H1 (cell line): ENCODE results near the gene HELQ. TPM values are rescaled to one million over a fixed set of nuclear protein-coding genes. Genes with fewer than 3 reads are reported as not detected.

Experiments used
- BACH1 ChIP-seq: IDR thresholded peaks from 2 replicates; pipeline ENCODE4 v1.6.1; 2012; ENCODE audit warnings: low read length, improper control_type of control experiment
- CBX5 ChIP-seq: fragments of 300-800, 300-1000 bp; sonication (generic); IDR thresholded peaks from 2 replicates; pipeline ENCODE4 v1.7.1; 2016; ENCODE audit warnings: antibody characterized with exemption, low read length, low read depth
- CHD7 ChIP-seq: fragments of 300-600 bp; sonication (generic); IDR thresholded peaks from 2 replicates; pipeline ENCODE4 v1.7.1; 2012; ENCODE audit warnings: low read length, moderate library complexity, mild to moderate bottlenecking, inconsistent platforms; ENCODE audit not compliant: insufficient replicate concordance
- EGR1 ChIP-seq: IDR thresholded peaks from 2 replicates; pipeline ENCODE4 v1.6.1; 2011; ENCODE audit warnings: low read depth, low read length, borderline replicate concordance
- EZH2 ChIP-seq: fragments of 200-600 bp; sonication (generic); IDR thresholded peaks from 2 replicates; pipeline ENCODE4 v1.7.1; 2012; ENCODE audit warnings: low read depth, mild to moderate bottlenecking, moderate library complexity, low read length, inconsistent platforms; ENCODE audit not compliant: severe bottlenecking
- KDM4A ChIP-seq: IDR thresholded peaks from one replicate; pipeline ENCODE4 v1.7.1; 2012; ENCODE audit warnings: low read depth, mild to moderate bottlenecking, moderate library complexity, low read length, inconsistent platforms; ENCODE audit not compliant: severe bottlenecking
- MAFK ChIP-seq: IDR thresholded peaks from 2 replicates; pipeline ENCODE4 v1.6.1; 2012; ENCODE audit warnings: low read depth, mild to moderate bottlenecking, improper control_type of control experiment, low read length
- POU5F1 ChIP-seq: IDR thresholded peaks from 2 replicates; pipeline ENCODE4 v1.6.1; 2011; ENCODE audit warnings: low read depth, mild to moderate bottlenecking, low read length, moderate library complexity
- RXRA ChIP-seq: IDR thresholded peaks from 2 replicates; pipeline ENCODE4 v1.6.1; 2011; ENCODE audit warnings: low read depth, mild to moderate bottlenecking, low read length, moderate library complexity; ENCODE audit not compliant: insufficient read depth
- SP2 ChIP-seq: IDR thresholded peaks from 2 replicates; pipeline ENCODE4 v1.6.1; 2012; ENCODE audit warnings: mild to moderate bottlenecking, low read length, inconsistent platforms
- SUZ12 ChIP-seq: fragments of 200-600 bp; sonication (generic); IDR thresholded peaks from 2 replicates; pipeline ENCODE4 v1.6.1; 2012; ENCODE audit warnings: mild to moderate bottlenecking, inconsistent platforms, low read length, moderate library complexity, mixed read lengths
- TBP ChIP-seq: IDR thresholded peaks from 2 replicates; pipeline ENCODE4 v1.6.1; 2011; ENCODE audit warnings: low read depth, low read length, improper control_type of control experiment
- polyA plus RNA-seq, 7 experiments: library from polyadenylated mRNA; depleted of rRNA in 3 of 7; stranded (reverse) in 5 of 7; unstranded in 2 of 7; fragments of >200 nt in 5 of 7; fragments of 200-250 nt in 2 of 7; gene quantifications; 1 replicate in 5 of 7; 2 replicates in 1 of 7; 4 replicates in 1 of 7; pipeline versions ENCODE4 v1.2.1 to v1.2.3, GENCODE V29; 2011 to 2013; ENCODE audit warnings: missing spikeins in 2 of 7, mixed read lengths in 2 of 7
- total RNA-seq: library from RNA; stranded (reverse); fragmentation: NEBNext Ultra II Directional; extraction: Animal tissue kit (Norgen Biotek cat#: 25700); gene quantifications from 2 replicates; pipeline ENCODE4 v1.2.1, GENCODE V29; 2021

HELQ gene
- total and polyA plus RNA-seq, 2 of the 8 experiments (the other 6 are each of a cell fraction or from before 2014, with no cell fraction given) = 4.7 to 9.0 TPM

- no peak for TF ChIP-seq CHD7
- TF ChIP-seq TBP = no peak
- TF ChIP-seq EZH2 = no peak
- no peak for TF ChIP-seq BACH1
- no peak for TF ChIP-seq SP2
- no peak for TF ChIP-seq CBX5
- no peak for TF ChIP-seq POU5F1
- no peak for TF ChIP-seq SUZ12
- no peak for TF ChIP-seq KDM4A
- no peak for TF ChIP-seq EGR1
- no peak for TF ChIP-seq RXRA
- TF ChIP-seq MAFK = no peak
- TF ChIP-seq, all 59 proteins: peak for 0
Measured at GRCh38 chr4:83417566-83417965, 38.1 kb downstream of the HELQ start (continued).
